ENCODE measurements around the gene CMIP. TPM values are rescaled to one million over a fixed set of nuclear protein-coding genes. Genes with fewer than 3 reads are reported as not detected.

Gene CMIP
- polyA plus RNA-seq, 1 of the 3 experiments (the other 2 are of a cell fraction) = 5.4 TPM

DNA sequence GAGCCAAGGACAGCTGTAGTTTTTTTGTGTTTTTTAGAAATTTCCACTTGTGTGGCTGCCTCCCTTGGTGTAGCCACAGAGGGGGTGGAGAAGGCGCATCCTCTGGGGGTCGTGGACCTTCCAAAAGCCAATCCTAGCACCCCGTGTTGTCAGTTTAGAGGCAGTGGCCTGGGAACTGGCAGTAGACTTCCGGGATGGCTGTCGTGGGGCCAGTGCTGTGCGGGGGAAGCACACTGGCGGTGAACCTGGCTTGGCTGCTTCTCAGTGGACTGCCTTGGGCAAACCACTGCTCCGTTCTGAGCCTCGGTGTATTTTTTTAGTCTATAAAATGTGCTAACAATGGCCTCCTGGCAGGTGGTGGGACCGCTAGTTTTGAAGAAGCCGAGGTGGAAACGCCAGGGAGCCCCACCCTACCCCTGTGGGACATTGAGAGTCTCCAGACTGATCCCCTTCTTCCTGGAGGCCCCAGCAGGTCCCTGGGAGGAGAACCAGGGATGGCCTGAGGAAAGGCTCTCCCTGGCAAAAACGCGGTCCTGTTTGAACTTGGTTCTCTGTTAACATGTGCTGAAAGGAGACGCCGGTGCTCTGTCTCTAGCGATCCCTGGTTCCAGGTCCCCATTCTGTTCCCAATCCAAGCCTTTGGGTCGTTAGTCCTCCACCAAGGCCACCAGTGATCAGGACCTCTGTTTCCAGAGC, 125.7 kb downstream of the CMIP start:
- Histone ChIP-seq H3K9me2 (no peaks in the 10 kb centered on the region), H3K4me3 (ENCODE audit: low read depth in 2 of 2, low read length in 1 of 2) (no peak overlapping the region), H3K4me2 (no peak overlapping the region), H2AFZ (ENCODE audit: low read depth) (no peak overlapping the region), H3K27ac (ENCODE audit: low read depth in 2 of 2, low read length in 1 of 2) (no peak overlapping the region), H3K9ac (no peak overlapping the region), H3K79me2 (ENCODE audit: insufficient read depth) (peaks cover 20% of the 10 kb centered on the region; the same call in 1 of the 2 replicates), H3K27me3 (ENCODE audit: insufficient read depth) (no peaks in the 10 kb centered on the region), H3K4me1 (ENCODE audit: control insufficient read depth in 1 of 2, insufficient read depth in 2 of 2, low read depth in 1 of 2, low read length in 1 of 2) (peaks cover 5 to 8% of the 10 kb centered on the region in 2 experiments; a peak in 2 of 4 replicates), H3K36me3 (replicated peaks in 1 of 2; ENCODE audit: control insufficient read depth in 1 of 2, insufficient read depth in 2 of 2, low read length in 1 of 2) (no peaks in the 10 kb centered on the region), H4K20me1 (ENCODE audit: insufficient read depth) (no peaks in the 10 kb centered on the region), H3K9me3 (no peaks in the 10 kb centered on the region), H3F3A (replicated peaks; ENCODE audit: insufficient read depth) (peaks cover 5% of the 10 kb centered on the region)
- no peak for DNase-seq
- ChIA-PET CTCF (interaction anchor here (1.2 kb wide), 1 partner anchor 9 kb away, joined by 3 read pairs; no protein-coding TSS in a partner anchor), POLR2A (no interaction called here)
- TF ChIP-seq NRF1 (IDR thresholded peaks at IDR 0.05; ENCODE audit: low read depth, low read length) = no peak
- no peak for TF ChIP-seq SMC3 (IDR thresholded peaks at IDR 0.05; ENCODE audit: low read depth, low read length)
- TF ChIP-seq RXRA (IDR thresholded peaks at IDR 0.05; ENCODE audit: borderline replicate concordance, low read depth) = no peak
- no peak for TF ChIP-seq FOXJ3 (CRISPR knock-in tag; IDR thresholded peaks at IDR 0.05)
- TF ChIP-seq MXI1 (IDR thresholded peaks at IDR 0.05; ENCODE audit: low read depth, low read length) = no peak
- no peak for TF ChIP-seq TCF12 (IDR thresholded peaks at IDR 0.05)
- TF ChIP-seq MEF2A (IDR thresholded peaks at IDR 0.05; ENCODE audit: borderline replicate concordance, low read depth) = no peak
- TF ChIP-seq CHD2 (IDR thresholded peaks at IDR 0.05; ENCODE audit: low read length, partially characterized antibody) = no peak
- no peak for TF ChIP-seq TAF1 (IDR thresholded peaks at IDR 0.05; ENCODE audit: borderline replicate concordance, low read depth, low read length)
- TF ChIP-seq JUND (IDR thresholded peaks at IDR 0.05) = no peak
- TF ChIP-seq FOSL2 (IDR thresholded peaks at IDR 0.05; ENCODE audit: borderline replicate concordance, low read depth) = no peak
- TF ChIP-seq USF2 (IDR thresholded peaks at IDR 0.05; ENCODE audit: borderline replicate concordance, low read depth, low read length) = no peak
- no peak for TF ChIP-seq CTCF (IDR thresholded peaks at IDR 0.05)
- TF ChIP-seq TEAD4 (IDR thresholded peaks at IDR 0.05; ENCODE audit: borderline replicate concordance, insufficient read depth) = no peak
- TF ChIP-seq GABPA (IDR thresholded peaks at IDR 0.05; ENCODE audit: low read depth) = no peak
- no peak for TF ChIP-seq RAD21 (IDR thresholded peaks at IDR 0.05; ENCODE audit: low read length)
- 97% methylated on average over 16 of the region's 18 CpGs for WGBS (ENCODE audit: low lambda C conversion rate)

DNA sequence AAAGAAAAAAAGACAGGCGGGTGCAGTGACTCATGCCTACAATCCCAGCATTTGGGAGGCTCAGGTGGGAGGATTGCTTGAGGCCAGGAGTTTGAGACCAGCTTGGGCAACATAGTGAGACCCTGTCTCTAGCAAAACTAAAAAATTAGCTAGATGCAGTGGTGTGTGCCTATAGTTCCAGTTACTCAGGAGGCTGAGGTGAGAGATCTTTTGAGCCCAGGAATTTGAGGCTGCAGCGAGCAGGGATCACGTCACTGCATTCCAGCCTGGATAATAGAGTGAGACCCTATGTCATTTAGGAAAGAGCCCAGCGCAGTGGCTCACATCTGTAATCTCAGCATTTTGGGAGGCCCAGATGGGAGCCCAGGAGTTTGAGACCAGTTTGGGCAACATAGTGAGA, 126.6 kb downstream of the CMIP start:
- POLR2A ChIA-PET = no interaction called here
- Histone ChIP-seq H3K4me1 (ENCODE audit: control insufficient read depth in 1 of 2, insufficient read depth in 2 of 2, low read depth in 1 of 2, low read length in 1 of 2) (peaks cover 5 to 8% of the 10 kb centered on the region in 2 experiments; a peak in 2 of 4 replicates), H3K9me2 (no peaks in the 10 kb centered on the region), H3K4me3 (ENCODE audit: low read depth in 2 of 2, low read length in 1 of 2) (no peak overlapping the region), H3K79me2 (ENCODE audit: insufficient read depth) (peaks cover 20% of the 10 kb centered on the region; the same call in 1 of the 2 replicates), H2AFZ (ENCODE audit: low read depth) (no peak overlapping the region), H4K20me1 (ENCODE audit: insufficient read depth) (no peaks in the 10 kb centered on the region), H3K4me2 (no peak overlapping the region), H3K9ac (no peak overlapping the region), H3K36me3 (replicated peaks in 1 of 2; ENCODE audit: control insufficient read depth in 1 of 2, insufficient read depth in 2 of 2, low read length in 1 of 2) (no peaks in the 10 kb centered on the region), H3K27ac (ENCODE audit: low read depth in 2 of 2, low read length in 1 of 2) (no peak overlapping the region), H3K27me3 (ENCODE audit: insufficient read depth) (no peaks in the 10 kb centered on the region), H3F3A (replicated peaks; ENCODE audit: insufficient read depth) (peaks cover 5% of the 10 kb centered on the region), H3K9me3 (no peaks in the 10 kb centered on the region)
- DNase-seq = no peak
- 95% methylated on average over 4 of the region's 4 CpGs for WGBS (ENCODE audit: low lambda C conversion rate)
- CTCF ChIA-PET = no interaction called here
- TF ChIP-seq CHD2 (IDR thresholded peaks at IDR 0.05; ENCODE audit: low read length, partially characterized antibody) = no peak
- no peak for TF ChIP-seq TEAD4 (IDR thresholded peaks at IDR 0.05; ENCODE audit: borderline replicate concordance, insufficient read depth)
- no peak for TF ChIP-seq RCOR1 (IDR thresholded peaks at IDR 0.05; ENCODE audit: low read length)
- no peak for TF ChIP-seq IRF3 (IDR thresholded peaks at IDR 0.05; ENCODE audit: low read depth, low read length)
- TF ChIP-seq FOXM1 (IDR thresholded peaks at IDR 0.05; ENCODE audit: low read depth) = no peak
- TF ChIP-seq MXI1 (IDR thresholded peaks at IDR 0.05; ENCODE audit: low read depth, low read length) = no peak
- TF ChIP-seq RAD21 (IDR thresholded peaks at IDR 0.05; ENCODE audit: low read length) = no peak
- no peak for TF ChIP-seq PBX3 (IDR thresholded peaks at IDR 0.05)

Measured in SK-N-SH (cell line).